HG03095 (cell line): ENCODE results near the gene PMEPA1.

Experiments
- ATAC-seq: cut with Tn5 transposase; IDR thresholded peaks from one replicate; pipeline ENCODE4 v1.9.1; 2021; ENCODE audit warnings: moderate library complexity; ENCODE audit not compliant: unreplicated experiment

PMEPA1 gene

GRCh38 chr20:57612916-57613315, 96.9 kb downstream of the PMEPA1 start:
- ATAC-seq, result no peak

GRCh38 chr20:57612436-57612835, 97.4 kb downstream of the PMEPA1 start:
- no peak for ATAC-seq

- no peak for ATAC-seq
Measured at GRCh38 chr20:57611586-57612311, 98.1 kb downstream of the PMEPA1 start.

- ATAC-seq, result no peak
Measured at GRCh38 chr20:57610261-57610952, 99.4 kb downstream of the PMEPA1 start.

- ATAC-seq, result no peak
Measured at GRCh38 chr20:57609842-57610167, 100.0 kb downstream of the PMEPA1 start.

GRCh38 chr20:57609086-57609841, 100.6 kb downstream of the PMEPA1 start:
- no peak for ATAC-seq

GRCh38 chr20:57608516-57608915, 101.3 kb downstream of the PMEPA1 start:
- no peak for ATAC-seq

- no peak for ATAC-seq
Measured at GRCh38 chr20:57605878-57606277, 103.9 kb downstream of the PMEPA1 start.

- ATAC-seq, result no peak
Measured at GRCh38 chr20:57605045-57605444, 104.8 kb downstream of the PMEPA1 start.

GRCh38 chr20:57603120-57603519, 106.7 kb downstream of the PMEPA1 start:
- ATAC-seq, result no peak

- ATAC-seq, result no peak
Measured at GRCh38 chr20:57601737-57602136, 108.1 kb downstream of the PMEPA1 start.

GRCh38 chr20:57601211-57601570, 108.6 kb downstream of the PMEPA1 start:
- ATAC-seq, result no peak

GRCh38 chr20:57600320-57601210, 109.2 kb downstream of the PMEPA1 start:
- no peak for ATAC-seq

GRCh38 chr20:57598491-57598890, 111.3 kb downstream of the PMEPA1 start:
- ATAC-seq, result no peak
